Trophoblast cell (in vitro differentiated cells and primary cell): ENCODE results near the gene GNB2.
"Not testable (repeated sequence)": the region's sequence is repeated elsewhere in the genome, so short reads cannot be mapped to it uniquely, and the experiment has no call there.

ENCODE experiments used
- DNase-seq, 2 donors: peaks; one replicate each; pipeline ENCODE4 v3.0.0-alpha.2; 2016
- H2AFZ ChIP-seq: 2 replicates; pipeline ENCODE4 v1.6.1; 2013; ENCODE audit warnings: low read length, moderate library complexity, mild to moderate bottlenecking; ENCODE audit not compliant: insufficient read depth, poor library complexity
- H2AK5ac ChIP-seq: 2 replicates; pipeline ENCODE4 v1.6.1; 2013; ENCODE audit warnings: mild to moderate bottlenecking, low read length
- H2BK120ac ChIP-seq: 2 replicates; pipeline ENCODE4 v1.6.1; 2013; ENCODE audit warnings: low read length, mild to moderate bottlenecking, moderate library complexity; ENCODE audit not compliant: insufficient read depth, poor library complexity
- H2BK12ac ChIP-seq: 2 replicates; pipeline ENCODE4 v1.6.1; 2013; ENCODE audit warnings: mild to moderate bottlenecking, low read length, moderate library complexity
- H2BK5ac ChIP-seq: 2 replicates; pipeline ENCODE4 v1.6.1; 2013; ENCODE audit warnings: low read length, low read depth, moderate library complexity, mild to moderate bottlenecking; ENCODE audit not compliant: poor library complexity
- H3K14ac ChIP-seq: 2 replicates; pipeline ENCODE4 v1.6.1; 2013; ENCODE audit warnings: mild to moderate bottlenecking, low read length
- H3K18ac ChIP-seq: 2 replicates; pipeline ENCODE4 v1.6.1; 2013; ENCODE audit warnings: mild to moderate bottlenecking, low read length
- H3K23ac ChIP-seq: 2 replicates; pipeline ENCODE4 v1.6.1; 2013; ENCODE audit warnings: low read length
- H3K27ac ChIP-seq: 2 replicates; pipeline ENCODE4 v1.5.1; 2013; ENCODE audit warnings: low read depth, mild to moderate bottlenecking, inconsistent platforms, low read length, moderate library complexity
- H3K27me3 ChIP-seq: 2 replicates; pipeline ENCODE4 v1.6.1; 2013; ENCODE audit warnings: inconsistent platforms, mild to moderate bottlenecking, low read length, moderate library complexity; ENCODE audit not compliant: insufficient read depth
- H3K36me3 ChIP-seq, 2 experiments: 1 replicate in 1 of 2; 2 replicates in 1 of 2; pipeline ENCODE4 v1.6.1; 2013; ENCODE audit warnings: low read length in 2 of 2, mild to moderate bottlenecking in 2 of 2, moderate library complexity in 1 of 2; ENCODE audit not compliant: insufficient read depth in 2 of 2, control insufficient read depth in 1 of 2
- H3K4ac ChIP-seq: 2 replicates; pipeline ENCODE4 v1.6.1; 2013; ENCODE audit warnings: low read depth, mild to moderate bottlenecking, low read length, moderate library complexity
- H3K4me1 ChIP-seq, 2 experiments: 1 replicate in 1 of 2; 2 replicates in 1 of 2; pipeline ENCODE4 v1.6.1; 2013; ENCODE audit warnings: low read length in 2 of 2, mild to moderate bottlenecking in 2 of 2, moderate library complexity in 1 of 2; ENCODE audit not compliant: insufficient read depth in 2 of 2, control insufficient read depth in 1 of 2
- H3K4me2 ChIP-seq: 2 replicates; pipeline ENCODE4 v1.6.1; 2013; ENCODE audit warnings: inconsistent platforms, mild to moderate bottlenecking, low read length, moderate library complexity
- H3K4me3 ChIP-seq: 2 replicates; pipeline ENCODE4 v1.5.1; 2013; ENCODE audit warnings: mild to moderate bottlenecking, low read depth, low read length, inconsistent platforms
- H3K79me1 ChIP-seq: one replicate; pipeline ENCODE4 v1.6.1; 2013; ENCODE audit warnings: low read length
- H3K79me2 ChIP-seq: 2 replicates; pipeline ENCODE4 v1.6.1; 2013; ENCODE audit warnings: low read length, mild to moderate bottlenecking; ENCODE audit not compliant: control insufficient read depth, insufficient read depth, poor library complexity
- H3K9ac ChIP-seq: 2 replicates; pipeline ENCODE4 v1.6.1; 2013; ENCODE audit warnings: mild to moderate bottlenecking, low read length
- H3K9me3 ChIP-seq: 2 replicates; pipeline ENCODE4 v1.6.1; 2013; ENCODE audit warnings: low read depth, mild to moderate bottlenecking, control low read depth, inconsistent platforms, low read length; ENCODE audit not compliant: insufficient read depth
- H4K12ac ChIP-seq: 2 replicates; pipeline ENCODE4 v1.6.1; 2013; ENCODE audit warnings: low read depth, mild to moderate bottlenecking, low read length, moderate library complexity
- H4K8ac ChIP-seq: 2 replicates; pipeline ENCODE4 v1.6.1; 2013; ENCODE audit warnings: low read depth, mild to moderate bottlenecking, low read length, moderate library complexity
- H4K91ac ChIP-seq: one replicate; pipeline ENCODE4 v1.6.1; 2013; ENCODE audit warnings: low read depth, mild to moderate bottlenecking, low read length, moderate library complexity
- WGBS: extraction: QIAGEN DNeasy Blood & Tissue Kit; methylation state at CpG from one replicate; pipeline ENCODE4 v1.1.7; 2013; ENCODE audit warnings: missing lambda C conversion rate; ENCODE audit not compliant: insufficient read length, insufficient coverage; ENCODE audit errors: extremely low coverage; 5-methylcytosine and 5-hydroxymethylcytosine counted together

GNB2 gene

GRCh38 chr7:100717073-100717472 is 43.5 kb downstream of the GNB2 start:
- H2BK120ac ChIP-seq, H2AFZ ChIP-seq, H3K36me3 ChIP-seq, H3K18ac ChIP-seq, H4K8ac ChIP-seq, H2BK5ac ChIP-seq, DNase-seq, H3K4me3 ChIP-seq, H4K91ac ChIP-seq, H3K14ac ChIP-seq, H3K9me3 ChIP-seq, H3K4ac ChIP-seq, H4K12ac ChIP-seq, H2AK5ac ChIP-seq, H3K79me1 ChIP-seq, H3K4me2 ChIP-seq, H3K9ac ChIP-seq, H3K4me1 ChIP-seq, H3K23ac ChIP-seq, H2BK12ac ChIP-seq, H3K27ac ChIP-seq, H3K79me2 ChIP-seq: not testable (repeated sequence)
- no CpG with 5 or more reads among the region's 2 CpGs for WGBS
- peaks cover 21% of the 10 kb centered on the region for H3K27me3 ChIP-seq

DNA sequence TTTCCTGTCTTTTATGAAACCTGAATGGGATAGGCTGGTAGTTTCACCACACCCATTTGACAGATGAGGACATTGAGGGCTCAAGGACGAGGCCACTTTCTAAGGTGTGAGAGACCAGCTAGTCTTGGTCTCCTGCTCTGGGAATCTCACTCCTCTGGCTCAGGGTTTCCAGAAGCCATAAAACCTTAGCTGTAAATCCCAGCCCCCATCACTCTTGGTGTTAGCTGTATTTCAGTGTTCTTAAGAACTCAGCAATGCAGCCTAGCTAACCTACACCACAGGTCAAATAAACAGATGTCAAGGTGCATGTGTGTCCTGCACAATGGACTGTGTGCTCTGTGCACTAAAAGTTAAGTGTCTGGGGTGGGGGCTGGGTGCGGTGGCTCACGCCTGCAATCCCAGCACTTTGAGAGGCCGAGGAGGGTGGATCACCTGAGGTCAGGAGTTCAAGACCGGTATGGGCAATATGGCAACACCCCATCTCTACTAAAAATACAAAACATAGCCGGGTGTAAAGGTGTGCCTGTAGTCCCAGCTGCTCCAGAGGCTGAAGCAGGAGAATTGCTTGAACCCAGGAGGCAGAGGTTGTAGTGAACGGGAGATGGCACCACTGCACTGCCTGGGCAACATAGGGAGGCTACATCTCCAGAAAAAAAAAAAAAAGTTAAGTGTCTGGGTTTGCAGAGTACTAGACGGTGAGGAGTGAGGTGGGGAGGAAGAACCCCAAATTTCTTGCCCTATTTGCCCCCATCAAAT is 46.2 kb downstream of the GNB2 start:
- Histone ChIP-seq H2BK120ac (no peak overlapping the region), H3K18ac (no peak overlapping the region), H4K12ac (no peak overlapping the region), H3K14ac (no peak overlapping the region), H2AFZ (no peak overlapping the region), H3K9ac (no peak overlapping the region), H3K4ac (no peak overlapping the region), H2AK5ac (no peak overlapping the region), H3K36me3 (no peaks in the 10 kb centered on the region), H3K4me2 (no peak overlapping the region), H3K27me3 (peaks cover 21% of the 10 kb centered on the region), H2BK5ac (no peak overlapping the region), H3K9me3 (peaks cover 9% of the 10 kb centered on the region), H3K4me1 (peaks cover 4 to 7% of the 10 kb centered on the region in 2 experiments), H4K91ac (no peak overlapping the region), H2BK12ac (no peak overlapping the region), H3K79me1 (no peaks in the 10 kb centered on the region), H3K4me3 (no peak overlapping the region), H3K79me2 (no peaks in the 10 kb centered on the region), H3K23ac (no peak overlapping the region), H4K8ac (no peak overlapping the region), H3K27ac (no peak overlapping the region)
- DNase-seq: no peak
- WGBS: no CpG with 5 or more reads among the region's 8 CpGs

DNA sequence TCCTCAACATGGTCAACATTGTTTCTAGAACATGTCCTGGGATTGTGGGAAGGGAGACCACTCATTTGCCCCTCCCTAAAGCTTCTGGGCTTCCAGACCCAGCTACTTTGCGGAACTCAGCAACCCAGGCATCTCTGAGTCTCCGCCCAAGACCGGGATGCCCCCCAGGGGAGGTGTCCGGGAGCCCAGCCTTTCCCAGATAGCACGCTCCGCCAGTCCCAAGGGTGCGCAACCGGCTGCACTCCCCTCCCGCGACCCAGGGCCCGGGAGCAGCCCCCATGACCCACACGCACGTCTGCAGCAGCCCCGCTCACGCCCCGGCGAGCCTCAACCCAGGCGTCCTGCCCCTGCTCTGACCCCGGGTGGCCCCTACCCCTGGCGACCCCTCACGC is 46.7 kb downstream of the GNB2 start, which contains the start of gene EPO:
EPO (plus strand) TSS at position 190 of the 392 bp plus-strand sequence. CDS start 513 bp downstream, outside the sequence.
- Histone ChIP-seq H4K12ac (no peak within 1 kb of the TSS), H3K23ac (no peak within 1 kb of the TSS), H3K9ac (no peak within 1 kb of the TSS), H3K27ac (no peak within 1 kb of the TSS), H3K14ac (no peak within 1 kb of the TSS), H3K9me3 (peaks cover 9% of the 10 kb centered on the region), H3K27me3 (peaks cover 21% of the 10 kb centered on the region), H2AFZ (no peak within 1 kb of the TSS), H3K79me1 (no peaks in the 10 kb centered on the region), H2BK5ac (no peak within 1 kb of the TSS), H3K18ac (no peak within 1 kb of the TSS), H3K36me3 (no peaks in the 10 kb centered on the region), H3K4me2 (peak within 1 kb of the TSS; percentile 38), H4K8ac (no peak within 1 kb of the TSS), H2BK120ac (no peak within 1 kb of the TSS), H2BK12ac (no peak within 1 kb of the TSS), H3K79me2 (no peaks in the 10 kb centered on the region), H3K4me3 (no peak within 1 kb of the TSS), H4K91ac (no peak within 1 kb of the TSS), H3K4me1 (peaks cover 4 to 7% of the 10 kb centered on the region in 2 experiments), H3K4ac (no peak within 1 kb of the TSS), H2AK5ac (no peak within 1 kb of the TSS)
- DNase-seq: no peak
- no CpG with 5 or more reads among the region's 21 CpGs for WGBS

DNA sequence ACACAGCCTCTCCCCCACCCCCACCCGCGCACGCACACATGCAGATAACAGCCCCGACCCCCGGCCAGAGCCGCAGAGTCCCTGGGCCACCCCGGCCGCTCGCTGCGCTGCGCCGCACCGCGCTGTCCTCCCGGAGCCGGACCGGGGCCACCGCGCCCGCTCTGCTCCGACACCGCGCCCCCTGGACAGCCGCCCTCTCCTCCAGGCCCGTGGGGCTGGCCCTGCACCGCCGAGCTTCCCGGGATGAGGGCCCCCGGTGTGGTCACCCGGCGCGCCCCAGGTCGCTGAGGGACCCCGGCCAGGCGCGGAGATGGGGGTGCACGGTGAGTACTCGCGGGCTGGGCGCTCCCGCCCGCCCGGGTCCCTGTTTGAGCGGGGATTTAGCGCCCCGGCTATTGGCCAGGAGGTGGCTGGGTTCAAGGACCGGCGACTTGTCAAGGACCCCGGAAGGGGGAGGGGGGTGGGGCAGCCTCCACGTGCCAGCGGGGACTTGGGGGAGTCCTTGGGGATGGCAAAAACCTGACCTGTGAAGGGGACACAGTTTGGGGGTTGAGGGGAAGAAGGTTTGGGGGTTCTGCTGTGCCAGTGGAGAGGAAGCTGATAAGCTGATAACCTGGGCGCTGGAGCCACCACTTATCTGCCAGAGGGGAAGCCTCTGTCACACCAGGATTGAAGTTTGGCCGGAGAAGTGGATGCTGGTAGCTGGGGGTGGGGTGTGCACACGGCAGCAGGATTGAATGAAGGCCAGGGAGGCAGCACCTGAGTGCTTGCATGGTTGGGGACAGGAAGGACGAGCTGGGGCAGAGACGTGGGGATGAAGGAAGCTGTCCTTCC is 47.3 kb downstream of the GNB2 start:
- Histone ChIP-seq H2BK120ac (no peak overlapping the region), H4K91ac (no peak overlapping the region), H3K79me2 (no peaks in the 10 kb centered on the region), H3K27me3 (peaks cover 21% of the 10 kb centered on the region), H2BK5ac (no peak overlapping the region), H3K9me3 (peaks cover 9% of the 10 kb centered on the region), H2AK5ac (no peak overlapping the region), H3K14ac (no peak overlapping the region), H3K27ac (no peak overlapping the region), H4K12ac (no peak overlapping the region), H3K18ac (no peak overlapping the region), H3K23ac (no peak overlapping the region), H3K79me1 (no peaks in the 10 kb centered on the region), H4K8ac (no peak overlapping the region), H3K4me2 (peak overlapping the region; percentile 38), H3K4me3 (no peak overlapping the region), H3K4ac (no peak overlapping the region), H3K4me1 (peaks cover 4 to 7% of the 10 kb centered on the region in 2 experiments), H3K36me3 (no peaks in the 10 kb centered on the region), H2AFZ (no peak overlapping the region), H2BK12ac (no peak overlapping the region), H3K9ac (no peak overlapping the region)
- WGBS: no CpG with 5 or more reads among the region's 56 CpGs
- peak; percentile 32 to 68 for DNase-seq
